ENCODE data around the gene YIF1B.

- TF ChIP-seq POLR2AphosphoS5 (IDR thresholded peaks at IDR 0.05) = no peak
- no peak for TF ChIP-seq CTCF (IDR thresholded peaks at IDR 0.05)
- TF ChIP-seq POLR2A (IDR thresholded peaks at IDR 0.05) = no peak
Measured at GRCh38 chr19:38321646-38322196, 6.0 kb upstream of the YIF1B start.
